ENCODE results near the gene SLC41A3. TPM values are rescaled to one million over a fixed set of nuclear protein-coding genes. Genes with fewer than 3 reads are reported as not detected.
A peak's percentile ranks its signal among the peaks of the same experiment; 100 is the strongest.

SLC41A3 gene
- total RNA-seq, 1 donor from 2014 or later: 38.6 TPM

- peaks cover 11% of the 10 kb centered on the region for H3K4me1 Mint-ChIP-seq (ENCODE audit: low read depth, unreplicated experiment)
- no peak for TF ChIP-seq CTCF (IDR thresholded peaks at IDR 0.05; ENCODE audit: partially characterized antibody, unreplicated experiment)
- peak overlapping the region; percentile 80 for H3K27ac Mint-ChIP-seq (ENCODE audit: unreplicated experiment)
- H3K4me3 Mint-ChIP-seq (ENCODE audit: unreplicated experiment): no peak overlapping the region
- H3K9me3 Mint-ChIP-seq (ENCODE audit: unreplicated experiment): peaks cover 5% of the 10 kb centered on the region
- DNase-seq: peak; percentile 57
- peaks cover 29% of the 10 kb centered on the region for H3K36me3 Mint-ChIP-seq (ENCODE audit: unreplicated experiment)
- H3K27me3 Mint-ChIP-seq (ENCODE audit: unreplicated experiment): peaks cover 12% of the 10 kb centered on the region
Observed at GRCh38 chr3:126022741-126023359, 61.1 kb downstream of the SLC41A3 start.

- DNase-seq: no peak
- Mint-ChIP-seq H3K27ac (ENCODE audit: unreplicated experiment) (peak overlapping the region; percentile 8), H3K4me3 (ENCODE audit: unreplicated experiment) (no peak overlapping the region)
Observed at GRCh38 chr3:126021702-126022101, 62.2 kb downstream of the SLC41A3 start.

GRCh38 chr3:126021224-126021623 lies 62.7 kb downstream of the SLC41A3 start:
- Mint-ChIP-seq H3K4me3 (ENCODE audit: unreplicated experiment) (no peak overlapping the region), H3K4me1 (ENCODE audit: low read depth, unreplicated experiment) (peaks cover 11% of the 10 kb centered on the region), H3K27ac (ENCODE audit: unreplicated experiment) (peak overlapping the region; percentile 8), H3K9me3 (ENCODE audit: unreplicated experiment) (peaks cover 3% of the 10 kb centered on the region), H3K36me3 (ENCODE audit: unreplicated experiment) (peaks cover 15% of the 10 kb centered on the region), H3K27me3 (ENCODE audit: unreplicated experiment) (peaks cover 6% of the 10 kb centered on the region)
- DNase-seq: no peak
- TF ChIP-seq CTCF (IDR thresholded peaks at IDR 0.05; ENCODE audit: partially characterized antibody, unreplicated experiment): no peak

More at GRCh38 chr3:126021702-126022101, 62.2 kb downstream of the SLC41A3 start:
- H3K4me1 Mint-ChIP-seq (ENCODE audit: low read depth, unreplicated experiment): peaks cover 11% of the 10 kb centered on the region
- TF ChIP-seq CTCF (IDR thresholded peaks at IDR 0.05; ENCODE audit: partially characterized antibody, unreplicated experiment): no peak
- H3K27me3 Mint-ChIP-seq (ENCODE audit: unreplicated experiment): peaks cover 9% of the 10 kb centered on the region
- peaks cover 18% of the 10 kb centered on the region for H3K36me3 Mint-ChIP-seq (ENCODE audit: unreplicated experiment)
- peaks cover 3% of the 10 kb centered on the region for H3K9me3 Mint-ChIP-seq (ENCODE audit: unreplicated experiment)

- no peak for TF ChIP-seq CTCF (IDR thresholded peaks at IDR 0.05; ENCODE audit: partially characterized antibody, unreplicated experiment)
- peaks cover 14% of the 10 kb centered on the region for H3K4me1 Mint-ChIP-seq (ENCODE audit: low read depth, unreplicated experiment)
- no peak for DNase-seq
- peaks cover 4% of the 10 kb centered on the region for H3K9me3 Mint-ChIP-seq (ENCODE audit: unreplicated experiment)
- H3K4me3 Mint-ChIP-seq (ENCODE audit: unreplicated experiment): no peak overlapping the region
- no peak overlapping the region for H3K27ac Mint-ChIP-seq (ENCODE audit: unreplicated experiment)
- peaks cover 6% of the 10 kb centered on the region for H3K27me3 Mint-ChIP-seq (ENCODE audit: unreplicated experiment)
- H3K36me3 Mint-ChIP-seq (ENCODE audit: unreplicated experiment): peaks cover 9% of the 10 kb centered on the region
Observed at GRCh38 chr3:126019683-126020082, 64.2 kb downstream of the SLC41A3 start.

GRCh38 chr3:126018995-126019394 lies 64.9 kb downstream of the SLC41A3 start:
- Mint-ChIP-seq H3K27me3 (ENCODE audit: unreplicated experiment) (peaks cover 6% of the 10 kb centered on the region), H3K4me1 (ENCODE audit: low read depth, unreplicated experiment) (peaks cover 20% of the 10 kb centered on the region), H3K4me3 (ENCODE audit: unreplicated experiment) (no peak overlapping the region), H3K36me3 (ENCODE audit: unreplicated experiment) (peaks cover 5% of the 10 kb centered on the region), H3K9me3 (ENCODE audit: unreplicated experiment) (peaks cover 4% of the 10 kb centered on the region), H3K27ac (ENCODE audit: unreplicated experiment) (no peak overlapping the region)
- TF ChIP-seq CTCF (IDR thresholded peaks at IDR 0.05; ENCODE audit: partially characterized antibody, unreplicated experiment): no peak
- DNase-seq: no peak

All from glutamatergic neuron (in vitro differentiated cells).